ENCODE measurements around the gene MUC22.

- TF ChIP-seq EP300 (IDR thresholded peaks at IDR 0.05): no peak
- TF ChIP-seq CTCF (IDR thresholded peaks at IDR 0.05): no peak
- TF ChIP-seq POLR2A (IDR thresholded peaks at IDR 0.05; ENCODE audit: low read depth): no peak
- no peak for TF ChIP-seq POLR2AphosphoS5 (IDR thresholded peaks at IDR 0.05)
These were observed 37.5 kb upstream of the MUC22 start for GRCh38 chr6:30972816-30973215.

Data from esophagus muscularis mucosa (tissue), 4 donors.